NCI-H2171 treated with DMSO at 0.1 percent for 48 hours (cell line): ENCODE measurements around the gene CAPZA1.

ENCODE experiments used
- DNase-seq: peaks from one replicate; lab custom pipeline; 2025; lab: John Stamatoyannopoulos, UW

CAPZA1 gene

DNA sequence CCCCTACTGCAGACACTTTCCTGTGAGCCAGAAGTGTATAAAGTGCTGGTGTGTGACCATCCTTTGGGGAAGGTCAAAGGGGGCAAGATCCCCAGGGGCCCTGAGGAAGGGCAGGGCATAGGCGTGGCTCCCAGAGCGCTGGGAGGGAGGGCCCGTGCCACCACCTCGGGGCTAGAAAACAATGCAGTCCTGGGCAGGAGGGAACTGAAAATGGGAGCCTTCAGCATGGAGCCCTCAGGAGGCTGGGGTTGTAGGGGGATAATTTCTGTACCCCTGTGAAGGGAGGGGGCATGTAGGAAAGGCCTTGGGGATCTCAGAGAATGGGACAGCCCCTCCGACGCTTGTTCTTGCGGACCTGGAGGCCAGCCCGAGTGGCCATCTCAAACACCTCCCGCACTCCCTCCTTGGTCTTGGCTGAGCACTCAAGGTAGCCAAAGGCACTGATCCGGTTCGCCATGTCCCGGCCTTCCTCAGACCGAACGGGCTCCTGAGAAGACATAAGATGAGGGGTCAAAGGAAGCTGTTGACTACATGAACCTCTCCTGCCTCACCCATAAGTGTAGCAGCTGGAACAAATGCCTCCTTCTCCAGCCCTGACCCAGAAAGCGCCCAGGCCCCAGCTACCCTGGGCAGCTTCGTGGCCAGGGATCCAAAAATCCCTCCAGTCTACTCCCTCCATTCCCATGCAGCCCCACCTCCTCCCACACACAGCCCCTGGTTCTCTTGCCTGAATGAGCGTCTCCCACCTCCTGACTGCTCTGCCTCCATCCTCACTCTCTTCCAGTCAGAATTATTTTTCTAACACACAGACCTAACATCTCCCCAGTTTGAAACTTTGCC lies 81.8 kb downstream of the CAPZA1 start:
- DNase-seq: no peak

DNA sequence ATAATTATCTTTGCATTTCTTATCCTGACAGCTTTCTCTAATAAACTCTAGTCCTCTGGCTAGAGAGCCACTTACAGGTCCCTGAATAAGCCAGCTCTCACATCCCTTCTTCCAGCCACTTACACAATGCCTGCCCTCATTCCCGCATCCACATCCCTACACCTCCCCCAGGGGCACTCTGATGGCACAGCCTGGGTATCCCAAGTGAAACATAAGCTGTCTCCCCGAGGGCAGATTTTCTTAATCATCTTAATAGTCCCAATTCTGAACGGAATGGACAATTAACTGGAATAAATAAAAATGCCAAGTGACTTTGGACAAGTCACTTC lies 82.4 kb downstream of the CAPZA1 start:
- DNase-seq: no peak

DNA sequence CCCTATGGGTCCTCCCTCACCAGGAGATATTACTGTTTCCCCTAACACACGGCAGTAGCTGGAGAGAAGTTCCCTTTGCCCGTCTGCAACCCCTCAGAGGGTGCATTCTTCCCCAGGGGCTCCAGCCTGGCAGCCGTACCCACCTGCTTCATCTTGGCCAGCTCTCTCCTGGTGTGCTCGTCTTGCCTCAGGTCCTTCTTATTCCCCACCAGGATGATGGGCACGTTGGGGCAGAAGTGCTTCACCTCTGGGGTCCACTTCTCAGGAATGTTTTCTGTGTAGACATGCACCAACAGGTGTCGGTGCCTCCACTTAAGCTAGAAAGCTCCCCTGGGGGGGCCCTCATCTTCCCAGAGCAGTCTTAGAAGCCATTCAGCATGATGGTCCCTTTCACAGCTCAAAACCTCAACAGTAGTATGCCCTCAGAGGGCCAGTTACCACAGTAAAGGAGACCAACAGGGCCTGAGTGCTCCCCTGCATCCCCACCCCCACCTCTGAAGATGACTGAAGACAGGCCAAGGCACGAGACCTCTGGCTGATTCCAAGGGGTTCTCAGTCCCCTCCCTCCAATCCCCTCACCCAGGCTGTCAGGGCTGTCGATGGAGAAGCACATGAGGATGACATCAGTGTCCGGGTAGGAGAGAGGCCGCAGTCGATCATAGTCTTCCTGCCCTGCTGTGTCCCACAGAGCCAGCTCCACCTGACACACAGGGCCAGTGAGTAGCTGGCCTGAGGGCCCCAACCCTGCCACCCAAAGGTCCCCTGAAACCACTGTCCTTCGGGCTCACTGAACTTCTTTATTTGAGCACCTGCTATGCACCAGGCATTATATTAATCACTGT lies 83.0 kb downstream of the CAPZA1 start:
- no peak for DNase-seq

DNA sequence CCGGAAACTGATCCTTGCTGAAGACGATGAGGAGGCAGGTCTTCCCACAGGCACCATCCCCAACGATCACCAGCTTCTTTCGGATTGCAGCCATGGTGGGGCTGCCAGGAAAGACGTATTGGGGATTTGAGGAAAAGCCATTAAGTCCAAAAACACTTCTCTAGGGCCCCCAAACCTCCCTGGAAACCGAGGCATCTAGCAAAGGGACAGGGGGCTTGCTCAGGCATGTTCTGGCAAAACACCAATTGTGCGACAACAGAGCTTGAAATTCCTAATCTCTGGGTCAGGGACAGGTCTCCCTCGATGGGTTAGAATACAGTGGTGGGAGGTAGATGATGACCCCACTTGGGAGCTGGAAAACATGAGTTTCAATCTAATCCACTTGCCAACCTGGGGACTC lies 84.1 kb downstream of the CAPZA1 start:
- no peak for DNase-seq

DNA sequence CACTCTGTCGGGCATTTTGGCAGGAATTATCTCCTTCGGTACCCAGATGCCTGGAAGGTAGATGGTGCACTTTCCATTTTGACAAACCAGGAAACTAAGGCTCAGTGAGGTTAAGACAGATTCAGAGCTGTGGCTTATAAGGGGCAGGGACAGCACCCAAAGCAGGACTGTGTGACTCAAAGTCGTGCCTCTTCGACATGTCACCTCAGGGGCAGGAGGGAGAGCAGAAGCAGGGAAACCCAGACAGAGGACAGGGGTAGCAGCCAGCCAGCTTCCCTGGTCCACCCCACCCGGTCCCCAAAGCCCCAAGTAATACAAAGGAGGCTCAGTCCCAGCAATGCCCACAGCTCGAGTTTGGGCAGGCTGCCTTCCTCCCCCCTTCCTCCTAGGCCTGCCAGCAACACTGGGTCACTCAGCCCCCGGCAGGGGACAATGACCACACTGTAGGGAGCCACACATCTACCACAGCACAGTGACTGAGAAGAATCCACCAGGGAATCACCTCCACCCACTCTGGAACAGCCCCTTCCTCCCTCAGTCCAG lies 84.8 kb downstream of the CAPZA1 start:
- no peak for DNase-seq

DNA sequence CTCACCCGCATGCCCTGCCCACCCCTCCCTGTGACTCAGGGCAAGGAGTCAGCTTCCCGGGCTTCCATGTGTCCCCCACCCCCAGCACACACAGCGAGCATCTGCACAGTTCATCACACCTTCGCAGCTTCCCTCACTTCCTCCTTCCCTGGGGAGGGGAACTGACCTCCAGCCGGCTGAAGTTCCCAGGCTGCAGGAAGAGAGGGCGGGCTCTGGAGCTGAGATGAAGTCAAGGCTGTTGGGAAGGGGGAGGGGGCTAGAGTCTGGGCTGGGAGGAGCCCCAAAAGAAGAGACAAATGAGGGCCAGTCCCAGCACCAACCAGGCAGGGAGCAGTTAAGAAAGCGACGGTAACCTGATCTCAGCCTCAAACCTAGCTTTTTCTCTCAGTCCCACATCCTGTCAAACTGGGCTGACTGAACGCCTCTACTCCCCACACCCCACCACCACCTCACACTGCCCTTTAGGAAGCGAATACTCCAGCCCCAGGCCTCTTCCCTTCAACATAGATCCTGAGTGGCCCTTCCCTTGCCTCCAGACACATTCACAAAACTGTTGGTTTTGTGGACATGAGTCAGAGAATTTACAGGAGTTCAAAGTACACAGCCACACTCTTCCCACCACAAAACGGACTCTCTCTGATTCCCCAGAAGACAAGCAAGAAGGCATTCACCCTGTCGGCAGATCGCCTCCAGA lies 85.4 kb downstream of the CAPZA1 start:
- DNase-seq: peak; percentile 80

DNA sequence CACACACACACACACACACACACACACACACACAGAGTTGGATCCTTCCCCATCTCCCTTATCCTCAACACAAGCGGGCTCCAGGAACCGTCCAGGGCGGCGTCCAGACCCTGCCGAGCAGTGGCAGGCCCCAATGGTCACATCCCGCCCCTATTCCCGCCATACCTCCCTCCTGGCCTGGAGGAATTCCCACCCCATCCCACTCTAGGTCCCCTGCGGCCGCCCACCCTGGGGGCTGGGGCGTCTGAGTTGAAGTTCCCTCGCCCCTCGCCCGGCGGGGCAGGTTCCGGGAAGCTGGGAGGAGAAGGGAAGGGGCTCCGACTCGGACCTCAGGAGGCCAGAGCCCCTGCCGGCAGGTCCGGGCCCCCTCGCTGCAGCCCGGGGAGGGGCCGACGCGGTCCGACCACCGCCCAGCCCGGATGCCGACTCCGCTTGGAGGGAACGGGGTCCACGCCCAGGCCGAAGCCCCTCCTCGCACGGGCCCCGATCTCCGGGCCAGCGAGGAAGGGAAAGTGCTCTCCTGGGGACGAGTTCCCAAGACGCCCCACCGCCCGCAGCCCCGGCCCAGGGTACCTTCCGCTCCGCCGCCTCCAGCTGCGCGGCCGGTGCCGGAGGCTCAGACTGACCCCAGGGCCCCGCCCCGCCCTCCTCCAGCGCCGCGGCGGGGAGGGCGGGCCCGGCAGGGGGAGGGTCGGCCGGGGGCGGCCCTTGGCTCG lies 87.0 kb downstream of the CAPZA1 start, which contains the start of gene RHOC:
RHOC (minus strand) TSS at position 623 of the 716 bp plus-strand sequence. CDS start 3,328 bp downstream, outside the sequence.
- no peak for DNase-seq

DNA sequence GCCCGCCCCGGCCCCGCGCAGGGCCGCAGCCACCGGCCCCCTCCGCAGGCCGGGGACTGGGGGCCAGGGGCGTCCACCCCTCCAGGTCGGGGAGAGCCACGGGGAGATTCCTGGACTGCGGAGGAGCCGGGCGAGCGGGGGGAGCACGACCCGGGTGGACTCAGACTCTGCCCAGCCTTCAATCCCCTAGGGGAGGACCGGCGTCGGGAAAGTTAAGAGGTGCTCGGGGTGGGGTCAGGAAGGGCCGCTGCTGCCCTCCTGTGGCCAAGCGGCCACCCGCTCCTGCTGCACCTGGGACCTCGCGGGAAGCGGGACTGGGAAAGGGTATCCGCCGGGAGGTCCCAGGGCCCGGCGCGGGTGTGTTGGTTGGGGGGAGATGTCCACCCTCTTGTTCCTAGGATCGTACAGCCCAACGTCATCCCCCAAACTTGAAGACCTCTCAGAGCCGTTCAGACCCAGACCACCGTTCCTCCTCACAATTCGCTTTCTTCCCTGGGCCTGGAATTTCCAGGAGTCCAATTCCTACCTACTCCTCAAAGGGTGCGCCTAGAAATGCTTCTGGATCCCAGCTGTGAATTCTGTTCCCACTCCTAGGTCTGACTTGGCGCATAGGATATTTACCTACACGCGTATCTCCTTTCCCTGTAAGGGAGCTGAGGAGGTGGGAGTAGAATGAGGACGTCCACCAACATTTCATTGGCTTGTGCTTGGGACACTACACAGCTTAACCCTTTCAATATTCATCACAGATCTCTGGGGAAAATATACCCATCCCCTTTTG lies 87.8 kb downstream of the CAPZA1 start:
- peak; percentile 73 for DNase-seq

DNA sequence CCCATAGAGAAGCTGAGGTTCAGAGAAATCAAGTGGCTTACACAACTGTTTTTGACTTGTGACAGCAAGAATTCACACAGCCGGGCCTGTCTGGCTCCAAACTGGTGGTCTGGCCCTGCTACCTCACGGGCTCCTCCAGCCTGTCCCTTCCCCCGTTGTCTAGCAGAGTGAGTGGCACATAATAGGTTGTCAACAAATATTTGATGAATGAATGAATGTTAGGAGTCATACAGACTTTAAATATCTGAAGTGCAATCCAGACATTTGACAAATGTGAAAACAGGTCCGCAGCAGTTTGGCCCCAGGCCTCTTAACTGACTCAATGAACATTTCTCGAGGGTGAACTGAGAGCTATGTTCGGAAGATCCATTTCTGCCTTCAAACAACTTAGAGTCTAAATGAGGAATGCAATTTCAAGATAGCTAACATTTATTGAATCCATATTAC lies 88.4 kb downstream of the CAPZA1 start:
- no peak for DNase-seq

DNA sequence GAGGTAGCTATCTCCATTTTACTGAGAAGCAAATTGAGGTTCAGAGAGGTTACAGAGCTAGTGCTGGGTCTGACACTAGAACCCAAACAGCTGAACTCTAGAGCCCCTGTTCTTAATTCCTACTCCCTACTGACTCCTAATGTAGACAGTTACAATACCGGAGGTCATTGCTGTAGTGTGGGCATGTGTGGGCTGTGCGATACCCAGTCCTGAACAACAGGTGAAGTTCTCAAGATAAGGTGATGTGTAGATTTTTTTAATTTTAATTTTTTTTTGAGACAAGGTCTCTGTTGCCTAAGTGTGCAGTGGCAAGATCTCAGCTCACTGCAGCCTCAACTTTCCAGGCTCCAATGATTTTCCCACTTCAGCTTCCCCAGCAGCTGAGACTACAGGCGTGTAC lies 88.9 kb downstream of the CAPZA1 start:
- no peak for DNase-seq

DNA sequence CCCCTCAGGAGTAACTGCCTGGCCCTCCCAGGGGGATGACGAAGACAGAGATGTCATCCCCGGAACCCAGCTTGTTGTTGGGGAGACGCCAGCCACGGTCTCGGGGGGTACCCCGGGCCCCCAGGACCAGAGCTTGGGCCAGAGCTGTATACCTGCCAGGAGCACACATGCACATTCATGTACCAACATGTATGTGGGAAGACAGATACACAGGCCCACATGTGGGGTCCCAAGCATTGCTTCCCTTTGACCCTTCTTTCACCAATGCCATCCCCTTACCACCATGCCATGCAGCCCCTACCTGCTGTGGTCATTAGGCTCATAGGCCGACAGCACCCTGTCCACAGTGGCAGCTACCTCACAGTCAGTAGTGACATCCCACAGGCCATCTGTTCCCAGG lies 90.5 kb downstream of the CAPZA1 start:
- no peak for DNase-seq

DNA sequence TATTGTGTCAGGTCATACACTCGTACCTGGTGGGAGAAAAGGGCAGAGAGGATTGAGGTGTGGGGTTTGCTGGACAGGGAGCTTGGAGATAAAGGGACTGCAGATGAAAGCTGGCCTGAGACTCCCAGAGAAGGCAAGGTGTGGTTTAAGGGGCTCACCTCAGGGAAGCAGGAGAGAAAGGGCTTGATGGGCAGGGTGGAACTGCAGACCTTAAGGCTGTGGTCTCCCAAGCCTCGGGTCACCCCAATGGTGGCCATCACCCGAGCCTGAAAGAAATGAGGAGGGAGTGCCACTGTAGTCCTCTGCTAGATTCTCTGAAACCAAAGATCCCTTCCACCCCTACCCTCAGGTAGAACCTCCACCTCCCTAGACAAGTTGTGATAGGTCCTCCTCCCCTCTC lies 91.0 kb downstream of the CAPZA1 start:
- no peak for DNase-seq

DNA sequence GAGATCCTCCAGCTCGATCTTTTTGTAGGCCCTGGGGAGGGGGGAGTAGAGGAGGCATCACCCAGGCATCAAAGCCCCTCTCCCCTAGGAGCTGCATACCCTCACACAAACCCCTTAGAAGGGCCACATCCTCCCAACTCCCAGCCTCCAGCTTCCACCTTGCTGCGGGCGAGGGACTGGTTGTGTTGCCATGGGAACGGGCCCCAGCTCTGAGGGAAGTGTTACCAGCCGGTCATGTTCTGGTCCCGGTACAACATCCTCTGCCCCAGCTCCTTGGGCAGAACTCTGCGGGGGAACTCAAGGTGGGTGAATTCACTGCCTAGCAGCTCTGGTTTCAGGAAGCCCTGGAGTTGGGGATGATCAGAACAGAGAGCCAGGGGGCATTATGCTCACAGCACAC lies 91.4 kb downstream of the CAPZA1 start:
- no peak for DNase-seq

DNA sequence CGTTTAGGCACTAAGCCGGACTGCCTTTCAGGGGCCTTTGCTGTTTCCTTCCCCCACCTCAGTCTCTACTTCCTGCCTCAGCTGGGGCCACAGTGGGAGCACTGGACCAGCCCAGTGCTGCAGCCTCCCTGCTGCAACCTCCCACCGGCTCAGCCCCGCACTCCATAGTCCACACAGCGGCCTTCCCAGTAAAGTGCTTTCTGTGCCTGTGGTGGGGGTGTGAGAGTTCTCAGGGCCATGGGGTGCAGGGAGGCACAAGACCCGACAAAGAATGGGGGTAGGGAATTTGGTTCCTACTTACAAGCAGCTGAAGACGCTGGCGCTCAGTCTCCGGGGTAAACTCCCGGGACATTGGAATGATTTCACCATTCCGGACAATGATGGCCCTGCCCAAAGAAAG lies 92.0 kb downstream of the CAPZA1 start:
- no peak for DNase-seq

DNA sequence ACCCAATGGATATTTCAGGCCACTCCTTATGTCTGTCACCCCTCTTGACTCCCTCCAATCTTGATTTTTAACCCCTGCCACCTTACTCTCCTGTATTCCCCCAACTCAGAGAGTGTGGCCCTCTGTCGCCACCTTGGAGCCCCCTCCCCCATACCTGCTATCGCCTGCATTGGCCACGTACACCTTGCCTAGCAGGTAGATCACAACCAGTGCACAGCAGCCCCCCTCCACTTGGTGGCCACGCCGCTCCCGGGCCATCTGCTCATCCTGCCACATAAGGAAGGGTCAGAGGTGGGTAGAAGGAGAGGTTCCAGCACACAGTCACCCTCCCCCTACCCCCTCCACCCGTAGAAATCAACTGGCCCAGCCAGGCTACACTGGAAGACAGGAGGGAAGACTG lies 92.6 kb downstream of the CAPZA1 start:
- no peak for DNase-seq

DNA sequence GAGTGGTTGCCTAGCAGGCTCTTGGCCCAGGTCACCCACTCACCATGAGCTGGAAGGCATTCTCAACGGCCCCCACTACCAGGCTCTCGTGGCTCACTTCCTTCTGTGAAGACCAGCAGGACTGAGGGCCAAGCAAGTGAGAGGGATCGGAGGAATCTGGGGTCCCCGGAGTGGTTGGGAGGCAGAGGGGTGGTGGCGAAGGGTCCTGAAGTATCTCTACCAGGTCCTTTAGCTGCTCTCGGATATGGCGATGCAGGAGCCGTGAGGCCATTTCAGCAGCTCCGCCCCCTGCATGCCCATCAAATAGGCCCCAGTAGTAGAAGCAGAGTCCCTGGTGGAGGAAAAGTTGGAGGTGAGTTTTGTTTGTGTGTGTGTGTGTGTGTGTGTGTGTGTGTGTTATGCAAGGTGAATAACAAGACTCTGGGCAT lies 93.1 kb downstream of the CAPZA1 start:
- no peak for DNase-seq

DNA sequence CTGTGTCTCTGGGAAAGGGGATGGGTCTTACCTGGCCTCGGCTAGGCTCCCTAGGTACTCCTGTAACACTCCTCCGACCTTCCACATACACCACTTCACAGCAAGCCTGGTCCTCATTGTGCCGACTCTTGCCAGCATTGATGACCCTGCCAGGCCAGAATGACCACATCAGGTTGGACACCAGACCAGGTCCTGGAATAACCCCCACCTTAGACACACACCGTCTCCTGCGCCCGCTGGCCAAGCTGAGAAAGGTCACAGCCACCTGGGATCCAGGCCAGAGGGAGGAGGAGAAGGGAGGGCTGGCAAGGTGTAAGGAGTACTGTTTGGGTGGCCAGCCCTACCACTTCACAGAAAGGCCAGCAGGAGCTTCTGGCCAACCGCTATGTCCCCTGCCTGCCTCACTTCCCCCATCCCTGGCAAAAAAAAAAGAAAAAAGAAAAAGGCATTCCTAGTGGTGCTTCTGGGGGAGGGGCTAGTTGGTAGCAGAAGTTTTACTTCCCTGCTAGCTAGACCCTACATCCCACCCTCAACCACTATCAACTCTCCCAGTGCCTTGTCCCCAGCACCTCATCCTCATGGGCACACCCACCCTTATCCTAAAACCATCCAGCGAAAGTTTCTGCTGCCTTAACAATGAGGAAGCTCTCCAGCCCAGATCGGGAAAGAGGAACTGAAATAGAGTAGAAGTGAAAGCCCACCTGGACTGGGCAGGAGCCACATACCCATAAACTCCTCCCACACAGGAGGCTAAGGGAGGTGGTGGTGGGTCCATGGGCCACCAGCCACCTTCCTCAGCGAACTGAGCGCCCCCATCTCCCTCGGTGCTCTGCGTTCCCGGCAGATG lies 94.1 kb downstream of the CAPZA1 start:
- DNase-seq: no peak

DNA sequence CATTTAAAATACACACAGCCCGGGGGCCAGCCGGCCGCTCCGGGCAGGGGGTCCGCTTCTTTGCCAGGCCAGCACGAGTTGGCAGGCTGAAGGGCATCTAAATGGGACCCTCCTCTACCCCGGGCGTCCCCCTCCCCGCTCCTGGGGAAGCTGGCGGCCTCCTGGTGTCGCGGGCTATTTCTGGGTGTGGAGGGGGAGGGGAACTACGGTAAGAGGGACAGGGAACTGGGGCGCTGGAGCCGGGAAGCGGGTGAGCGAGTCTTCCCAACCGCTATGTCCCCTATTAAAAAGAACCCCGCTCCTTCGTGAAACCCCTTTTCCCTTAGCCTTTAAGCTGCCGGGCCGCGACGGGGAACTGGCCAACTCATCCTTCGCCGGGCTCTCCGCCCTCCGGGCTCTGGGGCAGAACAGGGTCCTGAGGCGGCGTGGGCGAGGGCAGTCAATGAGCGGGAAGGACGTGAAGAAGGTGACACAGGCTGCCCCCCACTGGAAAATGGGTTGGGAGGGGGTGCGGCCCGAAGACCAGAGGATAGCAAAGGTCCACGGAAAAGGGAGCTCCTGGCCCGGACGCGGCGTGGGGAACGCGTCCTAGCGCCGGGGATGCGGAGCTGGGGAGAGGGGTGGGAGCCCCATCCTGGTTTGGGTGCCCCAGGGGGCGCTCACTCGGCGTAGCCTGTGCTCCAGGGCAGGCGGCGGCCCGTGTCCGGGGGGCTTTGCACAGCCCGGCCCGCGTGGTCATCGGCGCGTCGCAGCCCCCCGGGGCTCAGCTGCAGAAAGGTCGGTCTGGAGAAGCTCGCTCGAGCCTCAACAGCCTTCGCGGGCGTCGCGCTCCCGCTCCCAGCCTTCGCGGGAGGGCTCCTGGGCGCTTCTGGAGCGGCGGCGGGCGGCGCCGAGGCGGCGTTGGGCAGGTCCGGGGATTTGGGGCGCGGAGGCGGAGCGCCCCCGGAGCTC lies 95.0 kb downstream of the CAPZA1 start:
- no peak for DNase-seq
